ENCODE results near the gene SYCP1. TPM values are rescaled to one million over a fixed set of nuclear protein-coding genes. Genes with fewer than 3 reads are reported as not detected.

SYCP1 gene
- total and polyA plus RNA-seq, 2 of the 8 experiments (the other 6 are each of a cell fraction or from before 2014, with no cell fraction given): 0.11 to 0.26 TPM

DNA sequence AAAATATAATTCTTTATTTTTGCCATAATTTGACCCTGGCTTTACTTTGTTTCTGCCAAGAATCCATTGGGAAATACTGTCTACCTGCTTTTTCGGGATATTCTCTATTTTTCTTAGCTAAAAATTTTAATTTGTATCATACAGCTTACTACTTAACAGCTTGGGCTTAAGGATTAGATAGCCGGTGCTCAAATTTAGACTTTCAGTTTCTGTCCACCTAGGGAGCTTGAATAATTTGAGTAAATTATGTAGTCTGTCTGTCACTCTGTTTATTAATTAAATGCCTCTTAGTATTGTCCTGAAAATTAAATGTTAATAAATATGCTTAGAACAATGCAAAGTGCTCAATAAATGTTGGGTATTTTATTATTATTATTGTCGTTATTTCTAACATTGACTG lies 6.7 kb downstream of the SYCP1 start (continued):
- TF ChIP-seq, protein P1, sequence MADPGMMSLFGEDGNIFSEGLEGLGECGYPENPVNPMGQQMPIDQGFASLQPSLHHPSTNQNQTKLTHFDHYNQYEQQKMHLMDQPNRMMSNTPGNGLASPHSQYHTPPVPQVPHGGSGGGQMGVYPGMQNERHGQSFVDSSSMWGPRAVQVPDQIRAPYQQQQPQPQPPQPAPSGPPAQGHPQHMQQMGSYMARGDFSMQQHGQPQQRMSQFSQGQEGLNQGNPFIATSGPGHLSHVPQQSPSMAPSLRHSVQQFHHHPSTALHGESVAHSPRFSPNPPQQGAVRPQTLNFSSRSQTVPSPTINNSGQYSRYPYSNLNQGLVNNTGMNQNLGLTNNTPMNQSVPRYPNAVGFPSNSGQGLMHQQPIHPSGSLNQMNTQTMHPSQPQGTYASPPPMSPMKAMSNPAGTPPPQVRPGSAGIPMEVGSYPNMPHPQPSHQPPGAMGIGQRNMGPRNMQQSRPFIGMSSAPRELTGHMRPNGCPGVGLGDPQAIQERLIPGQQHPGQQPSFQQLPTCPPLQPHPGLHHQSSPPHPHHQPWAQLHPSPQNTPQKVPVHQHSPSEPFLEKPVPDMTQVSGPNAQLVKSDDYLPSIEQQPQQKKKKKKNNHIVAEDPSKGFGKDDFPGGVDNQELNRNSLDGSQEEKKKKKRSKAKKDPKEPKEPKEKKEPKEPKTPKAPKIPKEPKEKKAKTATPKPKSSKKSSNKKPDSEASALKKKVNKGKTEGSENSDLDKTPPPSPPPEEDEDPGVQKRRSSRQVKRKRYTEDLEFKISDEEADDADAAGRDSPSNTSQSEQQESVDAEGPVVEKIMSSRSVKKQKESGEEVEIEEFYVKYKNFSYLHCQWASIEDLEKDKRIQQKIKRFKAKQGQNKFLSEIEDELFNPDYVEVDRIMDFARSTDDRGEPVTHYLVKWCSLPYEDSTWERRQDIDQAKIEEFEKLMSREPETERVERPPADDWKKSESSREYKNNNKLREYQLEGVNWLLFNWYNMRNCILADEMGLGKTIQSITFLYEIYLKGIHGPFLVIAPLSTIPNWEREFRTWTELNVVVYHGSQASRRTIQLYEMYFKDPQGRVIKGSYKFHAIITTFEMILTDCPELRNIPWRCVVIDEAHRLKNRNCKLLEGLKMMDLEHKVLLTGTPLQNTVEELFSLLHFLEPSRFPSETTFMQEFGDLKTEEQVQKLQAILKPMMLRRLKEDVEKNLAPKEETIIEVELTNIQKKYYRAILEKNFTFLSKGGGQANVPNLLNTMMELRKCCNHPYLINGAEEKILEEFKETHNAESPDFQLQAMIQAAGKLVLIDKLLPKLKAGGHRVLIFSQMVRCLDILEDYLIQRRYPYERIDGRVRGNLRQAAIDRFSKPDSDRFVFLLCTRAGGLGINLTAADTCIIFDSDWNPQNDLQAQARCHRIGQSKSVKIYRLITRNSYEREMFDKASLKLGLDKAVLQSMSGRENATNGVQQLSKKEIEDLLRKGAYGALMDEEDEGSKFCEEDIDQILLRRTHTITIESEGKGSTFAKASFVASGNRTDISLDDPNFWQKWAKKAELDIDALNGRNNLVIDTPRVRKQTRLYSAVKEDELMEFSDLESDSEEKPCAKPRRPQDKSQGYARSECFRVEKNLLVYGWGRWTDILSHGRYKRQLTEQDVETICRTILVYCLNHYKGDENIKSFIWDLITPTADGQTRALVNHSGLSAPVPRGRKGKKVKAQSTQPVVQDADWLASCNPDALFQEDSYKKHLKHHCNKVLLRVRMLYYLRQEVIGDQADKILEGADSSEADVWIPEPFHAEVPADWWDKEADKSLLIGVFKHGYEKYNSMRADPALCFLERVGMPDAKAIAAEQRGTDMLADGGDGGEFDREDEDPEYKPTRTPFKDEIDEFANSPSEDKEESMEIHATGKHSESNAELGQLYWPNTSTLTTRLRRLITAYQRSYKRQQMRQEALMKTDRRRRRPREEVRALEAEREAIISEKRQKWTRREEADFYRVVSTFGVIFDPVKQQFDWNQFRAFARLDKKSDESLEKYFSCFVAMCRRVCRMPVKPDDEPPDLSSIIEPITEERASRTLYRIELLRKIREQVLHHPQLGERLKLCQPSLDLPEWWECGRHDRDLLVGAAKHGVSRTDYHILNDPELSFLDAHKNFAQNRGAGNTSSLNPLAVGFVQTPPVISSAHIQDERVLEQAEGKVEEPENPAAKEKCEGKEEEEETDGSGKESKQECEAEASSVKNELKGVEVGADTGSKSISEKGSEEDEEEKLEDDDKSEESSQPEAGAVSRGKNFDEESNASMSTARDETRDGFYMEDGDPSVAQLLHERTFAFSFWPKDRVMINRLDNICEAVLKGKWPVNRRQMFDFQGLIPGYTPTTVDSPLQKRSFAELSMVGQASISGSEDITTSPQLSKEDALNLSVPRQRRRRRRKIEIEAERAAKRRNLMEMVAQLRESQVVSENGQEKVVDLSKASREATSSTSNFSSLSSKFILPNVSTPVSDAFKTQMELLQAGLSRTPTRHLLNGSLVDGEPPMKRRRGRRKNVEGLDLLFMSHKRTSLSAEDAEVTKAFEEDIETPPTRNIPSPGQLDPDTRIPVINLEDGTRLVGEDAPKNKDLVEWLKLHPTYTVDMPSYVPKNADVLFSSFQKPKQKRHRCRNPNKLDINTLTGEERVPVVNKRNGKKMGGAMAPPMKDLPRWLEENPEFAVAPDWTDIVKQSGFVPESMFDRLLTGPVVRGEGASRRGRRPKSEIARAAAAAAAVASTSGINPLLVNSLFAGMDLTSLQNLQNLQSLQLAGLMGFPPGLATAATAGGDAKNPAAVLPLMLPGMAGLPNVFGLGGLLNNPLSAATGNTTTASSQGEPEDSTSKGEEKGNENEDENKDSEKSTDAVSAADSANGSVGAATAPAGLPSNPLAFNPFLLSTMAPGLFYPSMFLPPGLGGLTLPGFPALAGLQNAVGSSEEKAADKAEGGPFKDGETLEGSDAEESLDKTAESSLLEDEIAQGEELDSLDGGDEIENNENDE (IDR thresholded peaks at IDR 0.05; ENCODE audit: insufficient replicate concordance, low read length): no peak
- no peak for TF ChIP-seq SP4 (IDR thresholded peaks at IDR 0.05; ENCODE audit: low read length)
- no peak for TF ChIP-seq POLR2A (IDR thresholded peaks at IDR 0.05; ENCODE audit: control extremely low read depth in 1 of 2, low read depth in 2 of 2, low read length in 2 of 2)
